ENCODE results near the gene SNX17.
A peak's percentile ranks its signal among the peaks of the same experiment; 100 is the strongest.
"Not testable (repeated sequence)": the region's sequence is repeated elsewhere in the genome, so short reads cannot be mapped to it uniquely, and the experiment has no call there.

Gene SNX17, protein sequence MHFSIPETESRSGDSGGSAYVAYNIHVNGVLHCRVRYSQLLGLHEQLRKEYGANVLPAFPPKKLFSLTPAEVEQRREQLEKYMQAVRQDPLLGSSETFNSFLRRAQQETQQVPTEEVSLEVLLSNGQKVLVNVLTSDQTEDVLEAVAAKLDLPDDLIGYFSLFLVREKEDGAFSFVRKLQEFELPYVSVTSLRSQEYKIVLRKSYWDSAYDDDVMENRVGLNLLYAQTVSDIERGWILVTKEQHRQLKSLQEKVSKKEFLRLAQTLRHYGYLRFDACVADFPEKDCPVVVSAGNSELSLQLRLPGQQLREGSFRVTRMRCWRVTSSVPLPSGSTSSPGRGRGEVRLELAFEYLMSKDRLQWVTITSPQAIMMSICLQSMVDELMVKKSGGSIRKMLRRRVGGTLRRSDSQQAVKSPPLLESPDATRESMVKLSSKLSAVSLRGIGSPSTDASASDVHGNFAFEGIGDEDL

DNA sequence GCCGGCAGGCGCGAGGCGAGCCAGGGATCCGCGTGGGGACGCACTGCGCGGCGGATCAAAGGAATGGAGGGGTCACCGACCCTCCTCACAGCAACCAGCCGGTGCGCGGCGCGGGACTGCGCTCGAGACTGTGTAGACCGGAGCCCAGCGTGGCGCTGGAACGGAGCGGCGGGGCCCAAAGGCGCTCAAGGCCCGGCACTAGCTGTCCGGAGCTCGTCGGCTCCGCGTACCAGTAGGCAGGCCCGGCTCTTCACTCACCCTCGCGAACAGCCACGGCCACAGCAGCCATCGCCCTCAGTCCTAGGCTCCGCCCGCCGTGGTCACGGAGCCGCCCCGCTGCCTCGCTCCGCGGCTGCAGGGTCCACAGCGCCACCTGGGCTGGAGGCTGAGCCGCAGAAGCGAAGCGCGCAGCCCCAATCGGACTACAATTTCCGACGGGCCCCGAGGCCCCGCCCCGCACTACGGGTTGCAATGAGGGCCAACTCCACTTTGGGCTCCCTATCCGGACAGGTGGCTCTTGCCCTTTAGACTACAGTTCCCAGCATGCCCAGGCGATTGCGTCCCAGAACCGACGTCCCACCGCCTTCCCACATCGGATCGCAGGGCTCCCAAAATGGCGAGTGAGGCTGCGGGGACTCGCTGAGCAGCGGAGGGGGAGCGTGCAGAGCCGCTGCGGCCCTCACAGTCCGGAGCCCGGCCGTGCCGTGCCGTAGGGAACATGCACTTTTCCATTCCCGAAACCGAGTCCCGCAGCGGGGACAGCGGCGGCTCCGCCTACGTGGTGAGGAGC, at the start of gene SNX17, which contains the start of gene EIF2B4:
TSS of gene SNX17 (plus strand) at position 591 of the 790 bp plus-strand sequence. CDS start at position 719, 128 bp downstream.
TSS of gene EIF2B4 (minus strand) at position 313 of the 790 bp plus-strand sequence. CDS start at position 289, 24 bp downstream.
- DNase-seq (ENCODE audit: low read depth), result peak; percentile 99

DNA sequence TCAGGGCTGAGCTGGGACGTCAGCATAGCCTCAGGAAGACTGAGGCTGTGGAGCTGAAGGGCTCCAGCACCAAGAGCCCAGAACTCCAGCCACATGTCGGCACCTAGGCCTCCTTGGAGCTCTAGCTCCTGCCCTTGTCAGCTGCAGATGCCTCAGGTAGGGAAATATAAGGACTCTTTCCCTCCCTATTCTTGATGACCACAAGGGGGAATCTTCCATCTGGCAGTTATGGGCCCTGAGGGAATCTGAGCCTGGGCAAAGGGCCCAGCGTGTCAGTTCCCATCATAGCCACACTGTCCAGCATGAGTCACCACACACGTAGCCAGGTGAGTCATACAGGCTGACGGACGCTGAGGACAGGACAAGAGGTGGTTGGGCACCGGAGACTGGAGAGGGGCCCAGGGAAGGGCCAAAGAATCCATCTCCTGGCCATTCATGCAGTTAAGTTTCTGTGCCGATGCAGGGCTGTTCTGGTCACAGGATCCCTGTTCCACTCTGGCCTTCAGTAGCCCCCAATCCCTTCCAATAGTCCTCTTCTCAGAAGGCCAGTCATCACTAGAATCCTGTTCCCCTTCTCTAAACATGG, 49.4 kb upstream of the SNX17 start:
- no peak for DNase-seq (ENCODE audit: low read depth)

DNA sequence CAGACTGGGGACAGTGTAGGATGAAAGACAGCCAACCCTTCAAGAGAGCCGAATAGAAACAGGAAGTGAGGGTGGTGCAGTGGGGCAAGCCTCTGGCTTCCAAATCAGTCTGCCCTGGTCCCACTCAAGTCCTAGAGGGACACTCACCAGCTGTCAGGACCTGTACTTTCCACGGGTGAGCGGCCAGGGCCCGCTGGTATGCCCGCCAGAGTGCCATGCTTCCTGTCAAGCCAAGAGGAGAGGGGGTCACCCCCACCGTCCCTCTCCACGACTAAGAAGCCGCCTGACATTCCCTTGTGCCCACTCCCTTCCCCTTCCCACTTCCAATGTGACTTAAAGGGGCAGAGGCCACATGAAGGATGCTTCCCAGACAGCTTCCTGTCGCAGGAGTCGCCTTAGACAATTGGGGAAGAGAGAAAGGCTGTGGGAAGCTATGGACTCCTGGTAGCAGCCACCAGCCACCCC, 48.1 kb upstream of the SNX17 start:
- no peak for DNase-seq (ENCODE audit: low read depth)

DNA sequence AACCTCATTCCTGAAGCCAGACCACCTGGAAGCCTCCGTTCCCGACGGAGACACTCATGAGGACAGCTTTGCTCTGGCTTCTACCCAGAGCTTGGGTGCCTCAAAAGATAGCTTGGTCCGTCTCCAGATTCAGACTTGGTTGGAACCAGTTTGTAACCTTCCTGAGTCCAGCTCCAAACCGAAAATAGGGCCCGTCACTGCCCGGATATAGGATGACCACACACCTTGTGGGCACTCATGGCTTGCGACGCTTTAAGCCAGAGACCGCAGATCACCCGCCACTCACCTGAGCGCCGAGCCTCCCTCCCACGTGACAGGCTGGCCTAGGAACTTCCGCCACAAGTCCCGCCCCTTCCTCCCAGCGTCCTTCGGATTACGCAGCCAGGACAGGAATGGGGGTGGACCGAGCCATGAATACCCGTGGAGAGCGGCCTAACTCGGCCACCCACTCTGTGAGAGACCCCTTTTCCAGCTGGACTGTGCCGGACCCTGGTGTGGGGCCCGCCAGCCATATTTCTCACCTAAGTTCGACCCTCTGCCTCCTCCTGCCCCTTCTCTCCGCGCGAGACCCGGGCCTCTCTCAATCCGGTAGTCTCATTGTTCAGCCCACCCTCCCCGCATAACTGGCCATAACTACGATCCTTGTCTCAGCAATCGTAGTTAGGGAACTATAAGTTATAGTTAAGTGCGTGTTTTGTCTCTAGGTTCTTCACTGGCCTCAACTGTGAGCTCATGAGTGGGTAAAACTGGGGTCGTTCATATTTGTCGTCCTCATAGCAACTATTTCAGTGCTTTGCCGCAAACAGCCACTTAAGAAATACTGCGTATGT, 47.4 kb upstream of the SNX17 start, which contains the start of gene MPV17:
TSS of gene MPV17 (minus strand) at position 332 of the 830 bp plus-strand sequence. CDS start 580 bp downstream, outside the sequence.
- DNase-seq (ENCODE audit: low read depth), result peak; percentile 73

DNA sequence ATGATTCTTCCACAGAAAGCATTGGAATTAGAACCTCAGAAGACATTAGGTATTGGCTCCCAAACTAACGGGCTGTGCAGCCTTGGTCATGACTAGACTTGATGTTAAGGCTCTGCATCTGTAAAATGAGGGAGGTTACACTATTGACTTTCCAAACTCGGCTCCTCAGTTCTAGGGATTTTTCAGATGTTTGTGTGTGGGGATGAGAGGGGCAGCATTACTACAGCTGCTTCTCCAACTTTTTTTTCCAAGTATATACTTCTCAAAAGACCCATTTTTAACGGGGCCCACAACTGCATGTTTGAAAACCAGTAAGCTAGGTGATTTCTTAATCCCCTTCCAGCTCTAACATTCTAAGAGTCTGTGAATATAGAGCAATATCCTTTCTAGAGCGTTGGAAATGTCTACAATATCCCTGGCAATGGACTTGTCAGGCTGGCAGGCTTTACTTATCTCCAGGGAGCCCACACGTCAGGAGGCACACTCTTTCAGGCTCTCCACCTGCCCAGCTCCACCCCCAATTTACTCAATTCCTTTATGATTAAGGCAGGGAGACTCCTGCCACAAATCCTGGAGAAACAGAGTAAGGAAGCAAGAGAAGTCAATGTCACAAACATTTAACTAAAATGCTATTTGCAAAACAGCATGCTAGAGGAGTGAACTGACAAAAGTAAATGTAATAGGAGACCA, 46.7 kb upstream of the SNX17 start:
- DNase-seq (ENCODE audit: low read depth), result no peak

DNA sequence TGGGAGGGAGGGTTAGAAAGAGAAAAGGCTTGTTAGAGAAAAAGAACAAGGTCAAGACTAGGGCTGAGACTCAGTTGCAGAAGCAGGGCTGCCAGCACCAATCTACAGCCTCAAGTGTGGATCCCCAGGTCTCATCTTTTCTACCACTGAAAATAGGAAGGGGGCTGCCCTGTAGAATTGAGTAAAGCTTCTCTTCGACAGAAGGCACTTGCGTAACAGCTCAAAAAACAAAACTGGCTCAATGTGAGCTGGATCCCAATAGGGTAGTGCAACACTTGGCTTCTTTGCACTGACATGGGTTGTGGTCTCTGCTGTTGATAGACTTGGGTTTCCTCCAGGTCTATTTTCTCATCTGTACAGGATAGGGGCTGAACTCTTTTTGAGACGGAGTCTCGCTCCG, 45.7 kb upstream of the SNX17 start:
- DNase-seq (ENCODE audit: low read depth), result no peak

DNA sequence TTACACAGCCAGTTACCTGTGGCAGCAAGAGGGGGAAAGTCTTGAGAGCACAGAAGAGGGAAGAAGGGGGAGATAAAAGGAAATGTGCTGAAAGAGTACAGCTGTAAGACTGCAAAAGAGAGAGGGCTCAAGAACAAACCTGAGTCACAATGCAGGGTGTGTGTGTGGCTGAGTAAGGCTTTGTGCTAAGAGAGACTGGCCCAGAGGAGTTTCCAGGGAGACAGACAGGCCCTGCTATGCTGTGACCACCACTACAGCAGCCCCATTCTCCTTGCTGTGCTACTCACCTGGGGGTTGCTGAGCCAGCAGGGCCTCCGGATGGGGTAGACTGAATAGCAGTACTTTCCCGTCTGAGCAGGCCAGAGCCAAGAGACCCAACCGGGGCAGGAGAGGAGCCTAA, 35.1 kb upstream of the SNX17 start:
- no peak for DNase-seq (ENCODE audit: low read depth)

DNA sequence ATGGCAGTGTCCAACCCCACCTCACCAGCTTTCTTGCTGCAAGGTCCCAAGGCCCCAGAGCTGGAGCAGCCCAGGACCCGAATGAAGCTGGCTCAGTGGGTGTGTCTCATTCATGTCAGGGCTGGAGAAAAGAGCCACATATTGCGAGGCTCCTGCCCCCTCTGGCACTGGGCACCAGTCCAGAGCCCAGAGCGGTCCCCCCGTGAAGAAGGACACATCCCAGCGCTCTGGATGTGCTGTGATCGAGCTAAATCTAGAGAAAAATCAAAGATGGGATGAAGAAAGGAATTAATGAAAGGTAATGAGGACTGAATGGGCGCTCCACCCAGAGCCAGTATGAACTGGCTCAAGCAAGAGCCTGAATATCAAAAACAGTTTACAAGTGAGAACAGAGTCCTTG, 34.2 kb upstream of the SNX17 start:
- no peak for DNase-seq (ENCODE audit: low read depth)

DNA sequence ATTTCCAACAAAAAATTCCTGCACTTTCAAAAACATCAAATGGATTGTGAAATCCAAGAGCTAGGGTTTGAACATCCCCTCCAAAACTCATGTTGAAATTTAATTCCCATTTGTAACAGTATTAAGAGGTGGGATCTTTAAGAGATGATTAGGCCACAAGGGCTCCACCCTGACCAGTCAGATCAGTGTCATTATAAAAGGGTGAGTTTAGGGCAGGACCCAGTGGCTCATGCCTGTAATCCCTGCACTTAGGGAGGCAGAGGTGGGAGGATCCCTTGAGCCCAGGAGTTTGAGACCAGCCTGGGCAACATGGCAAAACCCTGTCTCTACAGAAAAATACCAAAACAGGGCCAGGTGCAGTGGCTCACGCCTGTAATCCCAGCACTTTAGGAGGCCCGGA, 22.8 kb upstream of the SNX17 start:
- DNase-seq (ENCODE audit: low read depth), result no peak

DNA sequence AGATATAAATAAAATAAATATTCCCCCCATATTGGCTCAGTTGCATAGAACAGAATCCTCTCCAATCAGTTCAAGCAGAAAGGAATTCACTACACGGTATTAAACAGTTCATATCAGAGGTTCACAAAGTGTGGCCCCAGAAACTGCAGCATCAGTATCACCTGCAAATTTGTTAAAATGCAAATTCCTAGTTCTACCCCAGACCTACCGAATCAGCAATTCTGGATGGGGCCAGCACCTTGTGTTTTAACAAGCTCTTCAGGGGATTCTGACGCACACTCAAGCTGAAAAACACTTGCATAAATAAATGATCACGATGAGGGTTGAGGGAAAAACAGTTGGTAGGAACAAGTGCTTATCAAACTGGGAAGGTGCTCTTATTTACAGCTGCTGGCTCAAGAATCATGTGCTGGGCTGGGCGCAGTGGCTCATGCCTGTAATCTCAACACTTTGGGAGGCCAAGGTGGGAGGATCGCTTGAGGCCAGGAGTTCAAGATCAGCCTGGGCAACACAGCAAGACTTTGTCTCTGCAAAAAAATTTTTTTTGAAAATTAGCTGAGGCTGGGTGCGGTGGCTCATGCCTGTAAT, 20.2 kb upstream of the SNX17 start:
- DNase-seq (ENCODE audit: low read depth), result no peak

DNA sequence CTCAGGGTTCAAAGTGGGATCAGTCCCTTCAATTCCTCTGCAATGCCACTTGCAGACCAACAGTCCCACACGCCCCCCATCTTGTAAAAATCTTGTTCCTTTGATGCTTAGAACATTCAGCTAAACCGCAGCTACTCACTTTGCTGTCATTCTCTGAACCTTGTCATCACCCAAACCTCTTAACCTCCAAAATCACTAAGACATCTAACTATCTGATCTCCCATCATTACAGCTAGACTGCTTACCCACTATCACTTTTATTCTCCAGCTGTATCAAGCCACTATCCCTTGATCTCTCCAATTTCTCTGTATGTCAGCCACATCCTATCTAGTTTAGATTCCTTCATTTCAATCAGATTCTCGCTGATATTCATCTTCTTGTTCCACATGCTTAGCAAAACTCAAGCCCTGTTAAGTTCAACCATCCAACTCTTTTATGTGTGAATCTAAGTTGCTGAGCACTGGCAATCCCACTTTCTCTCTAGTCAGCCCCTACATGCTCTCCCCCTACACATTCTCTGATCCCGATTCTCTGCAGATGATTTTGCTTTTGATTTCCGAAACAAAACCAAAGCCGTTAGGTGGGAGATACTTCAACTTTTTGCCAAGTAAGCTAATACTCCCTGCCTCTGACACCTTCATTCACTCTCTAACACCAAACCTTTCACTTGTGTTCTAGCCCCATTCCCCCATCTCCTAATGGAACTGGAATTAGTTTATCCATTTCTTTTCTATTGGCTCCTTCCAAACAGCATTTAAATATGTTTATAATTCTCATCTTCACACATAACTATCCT, 18.4 kb upstream of the SNX17 start:
- DNase-seq (ENCODE audit: low read depth), result no peak

DNA sequence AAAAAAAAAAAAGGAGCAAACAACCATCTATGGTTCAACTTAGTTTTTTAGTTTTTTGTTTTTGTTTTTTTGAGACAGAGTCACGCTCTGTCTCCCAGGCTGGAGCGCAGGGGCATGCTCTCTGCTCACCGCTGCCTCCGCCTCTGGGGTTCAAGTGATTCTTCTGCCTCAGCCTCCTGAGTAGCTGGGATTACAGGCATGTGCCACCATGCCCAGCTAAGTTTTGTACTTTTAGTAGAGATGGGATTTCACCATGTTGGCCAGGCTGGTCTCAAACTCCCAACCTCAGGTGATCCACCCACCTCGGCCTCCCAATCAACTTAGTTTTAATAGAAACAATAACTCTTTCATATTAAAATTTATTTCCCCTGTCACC, 17.0 kb upstream of the SNX17 start:
- not testable (repeated sequence) for DNase-seq (ENCODE audit: low read depth)

DNA sequence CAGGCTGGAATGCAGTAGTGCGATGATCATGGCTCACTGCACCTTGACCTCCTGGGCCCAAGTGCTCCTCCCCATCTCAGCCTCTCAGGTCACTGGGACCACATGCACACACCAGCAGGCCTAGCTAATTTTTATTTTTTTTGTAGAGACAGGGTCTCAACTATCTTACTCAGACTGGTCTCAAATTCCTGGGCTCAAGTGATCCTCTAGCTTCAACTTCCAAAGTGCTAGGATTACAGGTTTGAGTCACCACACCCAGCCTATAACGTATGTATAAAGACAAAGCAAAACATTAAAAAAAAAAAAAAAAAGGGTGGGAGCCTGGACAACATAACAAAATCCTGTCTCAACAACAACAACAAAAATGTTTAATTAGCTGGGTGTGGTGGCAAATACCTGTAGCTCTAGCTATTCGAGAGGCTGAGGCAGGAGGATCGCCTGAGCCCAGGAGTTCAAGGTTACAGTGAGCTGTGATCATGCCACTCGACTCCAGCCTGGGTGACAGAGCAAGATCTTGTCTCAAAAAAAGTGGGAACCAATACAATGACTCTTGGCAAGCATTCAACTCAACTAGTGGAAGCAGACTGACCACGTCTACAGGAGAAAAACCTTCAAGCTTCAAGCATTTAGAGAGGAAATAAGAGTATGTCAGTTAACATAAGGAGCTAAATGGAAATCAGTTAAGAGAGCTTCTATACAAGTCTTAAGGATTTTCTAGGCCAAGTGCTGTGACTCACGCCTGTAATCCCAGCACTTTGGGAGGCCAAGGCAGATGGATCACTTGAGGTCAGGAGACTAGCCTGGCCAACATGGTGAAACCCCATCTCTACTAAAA, 16.4 kb upstream of the SNX17 start:
- no peak for DNase-seq (ENCODE audit: low read depth)

DNA sequence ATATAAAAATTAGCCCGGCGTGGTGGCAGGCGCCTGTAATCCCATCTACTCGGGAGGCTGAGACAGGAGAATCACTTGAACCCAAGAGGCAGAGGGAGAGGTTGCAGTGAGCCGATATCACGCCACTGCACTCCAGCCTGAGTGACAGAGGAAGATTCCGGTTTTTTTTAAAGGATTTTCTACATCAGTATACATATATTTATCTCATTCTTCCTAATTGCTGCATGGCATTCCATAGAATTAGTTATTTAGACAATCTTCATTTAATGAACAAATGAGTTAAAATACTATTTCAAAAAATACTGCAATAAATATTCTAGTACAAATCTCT, 15.9 kb upstream of the SNX17 start:
- no peak for DNase-seq (ENCODE audit: low read depth)

DNA sequence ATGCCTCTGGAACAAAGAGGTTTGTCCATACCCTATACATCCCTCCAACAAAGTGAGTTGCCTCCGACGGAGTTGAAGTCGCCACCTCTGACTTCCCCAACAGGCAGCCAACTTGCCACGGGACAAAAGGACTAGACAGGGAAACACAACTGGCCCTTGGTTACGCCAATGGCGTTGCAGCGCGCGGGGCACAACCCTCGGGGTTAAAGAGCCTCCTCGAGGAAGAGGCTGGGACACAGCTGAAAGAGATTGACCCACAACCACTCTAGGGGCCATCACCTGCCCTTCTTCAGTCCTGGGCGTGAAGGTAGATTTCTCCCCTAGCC, 14.4 kb upstream of the SNX17 start:
- DNase-seq (ENCODE audit: low read depth), result no peak

DNA sequence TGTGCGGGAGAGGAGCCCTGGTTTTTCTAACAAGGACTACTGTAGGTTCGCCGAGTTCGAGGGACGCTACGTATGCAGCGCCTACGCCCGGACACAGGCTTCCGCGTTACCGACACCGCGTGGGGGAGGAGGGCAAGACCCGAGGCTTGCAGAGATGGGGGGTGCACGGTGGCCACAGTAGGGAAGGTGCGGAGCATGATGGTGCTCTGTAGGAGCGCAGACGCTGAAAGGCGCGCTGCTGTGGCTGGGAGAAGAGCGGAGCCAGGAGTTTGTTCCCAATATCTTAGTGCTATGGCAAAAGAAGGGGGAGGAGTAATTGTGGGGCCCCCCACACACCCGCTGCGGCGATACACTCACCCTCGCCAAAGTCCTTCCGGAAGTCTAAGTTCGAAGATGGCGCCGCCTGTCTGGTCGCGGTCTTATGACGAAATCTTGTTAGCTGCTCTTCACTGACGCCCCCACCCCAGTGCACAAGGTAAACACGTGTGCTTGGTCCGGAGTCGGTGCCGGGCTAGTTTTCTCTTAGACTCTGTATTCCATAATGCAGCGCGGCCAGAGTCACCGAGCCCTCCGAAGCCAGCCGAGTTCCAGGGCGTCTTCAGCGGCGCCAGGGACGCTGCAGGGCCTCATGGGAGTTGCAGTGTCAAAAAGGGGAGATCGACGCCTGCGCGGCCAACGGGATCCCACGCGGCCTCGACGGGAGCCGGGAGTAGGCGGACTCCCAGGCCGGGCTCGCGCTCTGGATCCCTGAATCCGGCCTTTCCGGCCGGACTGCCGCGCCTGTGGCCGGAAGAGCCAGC, 13.8 kb upstream of the SNX17 start, which contains the start of gene GTF3C2:
TSS of gene GTF3C2 (minus strand) at position 383 of the 800 bp plus-strand sequence. CDS start 13,210 bp downstream, outside the sequence.
- DNase-seq (ENCODE audit: low read depth), result peak; percentile 86

DNA sequence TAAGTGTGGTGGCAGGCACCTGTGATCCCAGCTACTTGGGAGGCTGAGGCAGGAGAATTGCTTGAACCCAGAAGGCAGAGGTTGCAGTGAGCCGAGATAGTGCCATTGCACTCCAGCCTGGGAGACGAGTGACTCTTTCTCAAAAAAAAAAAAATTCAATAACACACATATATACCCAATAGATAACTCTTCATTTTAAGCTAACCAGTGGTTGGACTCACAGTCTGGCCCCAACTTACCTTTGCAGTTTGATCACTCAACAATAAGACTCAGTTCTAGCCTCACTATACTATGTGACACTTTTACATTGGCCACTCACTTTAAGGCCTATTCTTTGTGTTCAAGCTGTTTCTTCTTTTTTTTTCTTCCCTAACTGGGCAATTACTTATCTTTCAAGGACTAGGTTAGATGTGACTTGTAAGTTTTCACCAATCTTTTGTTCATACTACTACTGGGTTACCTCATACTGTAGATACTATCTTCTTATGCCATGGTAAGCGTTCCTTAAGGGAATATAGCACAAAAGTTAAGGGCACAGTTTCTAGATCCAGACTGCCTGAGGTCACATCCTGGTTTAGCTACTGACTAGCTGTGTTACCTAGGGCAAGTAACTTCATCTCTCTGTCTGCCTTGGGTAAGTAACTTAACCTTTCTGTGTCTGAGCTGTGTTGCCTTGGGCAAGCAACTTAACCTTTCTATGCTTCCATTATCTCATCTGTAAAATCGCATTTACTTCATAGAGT, 7.6 kb upstream of the SNX17 start:
- no peak for DNase-seq (ENCODE audit: low read depth)

All from stimulated activated CD8-positive, alpha-beta memory T cell treated with anti-CD3 and anti-CD28 coated beads, Interleukin-12 subunit alpha, Interleukin-12 subunit beta, amount 100 ng/mL, for 4 hours (primary cell).